H1 (cell line): Measurements from ENCODE around the gene MGRN1. TPM values are rescaled to one million over a fixed set of nuclear protein-coding genes. Genes with fewer than 3 reads are reported as not detected.

Experiments used
- BCL11A ChIP-seq, 2 experiments: IDR thresholded peaks; one replicate each; pipeline ENCODE4 v1.6.1; 2011; ENCODE audit warnings: low read depth in 2 of 2, low read length in 2 of 2, mild to moderate bottlenecking in 2 of 2
- CEBPB ChIP-seq: IDR thresholded peaks from 2 replicates; pipeline ENCODE4 v1.6.1; 2012; ENCODE audit warnings: low read depth, low read length
- CHD7 ChIP-seq: fragments of 300-600 bp; sonication (generic); IDR thresholded peaks from 2 replicates; pipeline ENCODE4 v1.7.1; 2012; ENCODE audit warnings: low read length, moderate library complexity, mild to moderate bottlenecking, inconsistent platforms; ENCODE audit not compliant: insufficient replicate concordance
- CTBP2 ChIP-seq: IDR thresholded peaks from 2 replicates; pipeline ENCODE4 v1.7.0; 2011; ENCODE audit warnings: borderline replicate concordance, mild to moderate bottlenecking, moderate library complexity, mixed read lengths, low read length; ENCODE audit not compliant: insufficient read depth, insufficient read length
- HDAC2 ChIP-seq, 2 experiments: fragments of 300-600 bp in 1 of 2; sonication (generic) in 1 of 2; IDR thresholded peaks; 2 replicates each; pipeline ENCODE4 v1.6.1; 2011 to 2012; ENCODE audit warnings: low read depth in 2 of 2, low read length in 2 of 2, mild to moderate bottlenecking in 2 of 2, moderate library complexity in 2 of 2, borderline replicate concordance in 1 of 2, inconsistent platforms in 1 of 2
- POLR2AphosphoS5 ChIP-seq: IDR thresholded peaks from 2 replicates; pipeline ENCODE4 v1.6.1; 2011; ENCODE audit warnings: low read depth, low read length
- POU5F1 ChIP-seq: IDR thresholded peaks from 2 replicates; pipeline ENCODE4 v1.6.1; 2011; ENCODE audit warnings: low read depth, mild to moderate bottlenecking, low read length, moderate library complexity
- SAP30 ChIP-seq: fragments of 300-600 bp; sonication (generic); IDR thresholded peaks from 2 replicates; pipeline ENCODE4 v1.7.1; 2012; ENCODE audit warnings: low read length, moderate library complexity, mild to moderate bottlenecking, inconsistent platforms; ENCODE audit not compliant: insufficient read depth, insufficient replicate concordance
- SIN3A ChIP-seq, 2 experiments: IDR thresholded peaks in 1 of 2; conservative IDR thresholded peaks in 1 of 2; 2 replicates each; pipeline ENCODE4 v1.6.1; 2011 to 2012; ENCODE audit warnings: low read length in 2 of 2, improper control_type of control experiment in 1 of 2, low read depth in 1 of 2, mild to moderate bottlenecking in 1 of 2
- SP2 ChIP-seq: IDR thresholded peaks from 2 replicates; pipeline ENCODE4 v1.6.1; 2012; ENCODE audit warnings: mild to moderate bottlenecking, low read length, inconsistent platforms
- polyA plus RNA-seq, 7 experiments: library from polyadenylated mRNA; depleted of rRNA in 3 of 7; stranded (reverse) in 5 of 7; unstranded in 2 of 7; fragments of >200 nt in 5 of 7; fragments of 200-250 nt in 2 of 7; gene quantifications; 1 replicate in 5 of 7; 2 replicates in 1 of 7; 4 replicates in 1 of 7; pipeline versions ENCODE4 v1.2.1 to v1.2.3, GENCODE V29; 2011 to 2013; ENCODE audit warnings: missing spikeins in 2 of 7, mixed read lengths in 2 of 7
- total RNA-seq: library from RNA; stranded (reverse); fragmentation: NEBNext Ultra II Directional; extraction: Animal tissue kit (Norgen Biotek cat#: 25700); gene quantifications from 2 replicates; pipeline ENCODE4 v1.2.1, GENCODE V29; 2021

The MGRN1 gene
- total and polyA plus RNA-seq, 2 of the 8 experiments (the other 6 are each of a cell fraction or from before 2014, with no cell fraction given), result 15.0 to 82.3 TPM

- no peak for TF ChIP-seq POU5F1
- TF ChIP-seq CEBPB, result no peak
- no peak for TF ChIP-seq SP2
- no peak for TF ChIP-seq CHD7
- TF ChIP-seq HDAC2 (IDR thresholded peaks at IDR 0.05; ENCODE audit: borderline replicate concordance in 1 of 2, low read depth in 2 of 2, low read length in 2 of 2), result no peak
- TF ChIP-seq BCL11A (IDR thresholded peaks at IDR 0.05; ENCODE audit: low read depth in 2 of 2, low read length in 2 of 2), result no peak
- TF ChIP-seq CTBP2, result no peak
- TF ChIP-seq SAP30, result no peak
- TF ChIP-seq POLR2AphosphoS5, result no peak
- no peak for TF ChIP-seq SIN3A (conservative IDR thresholded peaks at IDR 0.05 in 1 of 2, IDR thresholded peaks at IDR 0.05 in 1 of 2; ENCODE audit: low read depth in 1 of 2, low read length in 2 of 2)
Observed at GRCh38 chr16:4588961-4589360, 35.7 kb upstream of the MGRN1 start (continued).
